ENCODE results near the gene AATK.
"Not testable (repeated sequence)": the region's sequence is repeated elsewhere in the genome, so short reads cannot be mapped to it uniquely, and the experiment has no call there.

The AATK gene

DNA sequence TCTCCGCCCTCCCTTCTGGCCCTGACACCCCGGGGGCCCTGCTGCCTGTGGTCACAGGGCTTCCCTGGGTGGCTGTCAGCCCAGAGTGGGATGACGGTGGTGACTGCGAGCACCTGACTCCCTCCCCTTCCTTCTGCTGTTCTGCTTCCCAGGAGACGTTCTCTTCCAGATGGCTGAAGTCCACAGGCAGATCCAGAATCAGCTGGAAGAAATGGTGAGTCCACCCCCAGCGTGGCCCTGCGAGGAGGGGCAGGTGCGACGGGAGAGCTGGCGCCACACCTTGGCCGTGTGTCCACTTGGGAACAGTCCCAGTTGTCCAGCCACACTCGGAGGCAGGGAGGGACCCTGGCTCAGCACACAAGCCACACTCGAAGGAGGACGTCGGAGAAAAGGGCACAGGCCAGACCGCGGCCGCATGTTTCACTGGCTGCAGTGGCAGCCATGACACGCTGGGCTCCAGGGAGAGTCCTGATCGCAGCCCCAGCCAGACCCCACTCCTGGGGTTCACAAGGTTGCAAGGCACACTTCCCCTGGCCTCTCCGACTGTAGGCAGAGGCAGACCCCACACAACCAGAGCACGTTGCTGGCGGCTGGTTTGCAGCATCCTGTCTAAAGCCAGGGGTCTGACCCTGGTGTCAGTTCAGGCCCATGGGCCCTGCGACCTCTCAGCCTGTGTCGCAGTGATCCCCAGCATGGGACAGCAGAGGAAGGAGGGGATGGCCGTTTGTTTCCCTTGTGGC lies 81.2 kb downstream of the AATK start:
- TF ChIP-seq, protein P1, sequence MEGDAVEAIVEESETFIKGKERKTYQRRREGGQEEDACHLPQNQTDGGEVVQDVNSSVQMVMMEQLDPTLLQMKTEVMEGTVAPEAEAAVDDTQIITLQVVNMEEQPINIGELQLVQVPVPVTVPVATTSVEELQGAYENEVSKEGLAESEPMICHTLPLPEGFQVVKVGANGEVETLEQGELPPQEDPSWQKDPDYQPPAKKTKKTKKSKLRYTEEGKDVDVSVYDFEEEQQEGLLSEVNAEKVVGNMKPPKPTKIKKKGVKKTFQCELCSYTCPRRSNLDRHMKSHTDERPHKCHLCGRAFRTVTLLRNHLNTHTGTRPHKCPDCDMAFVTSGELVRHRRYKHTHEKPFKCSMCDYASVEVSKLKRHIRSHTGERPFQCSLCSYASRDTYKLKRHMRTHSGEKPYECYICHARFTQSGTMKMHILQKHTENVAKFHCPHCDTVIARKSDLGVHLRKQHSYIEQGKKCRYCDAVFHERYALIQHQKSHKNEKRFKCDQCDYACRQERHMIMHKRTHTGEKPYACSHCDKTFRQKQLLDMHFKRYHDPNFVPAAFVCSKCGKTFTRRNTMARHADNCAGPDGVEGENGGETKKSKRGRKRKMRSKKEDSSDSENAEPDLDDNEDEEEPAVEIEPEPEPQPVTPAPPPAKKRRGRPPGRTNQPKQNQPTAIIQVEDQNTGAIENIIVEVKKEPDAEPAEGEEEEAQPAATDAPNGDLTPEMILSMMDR (IDR thresholded peaks at IDR 0.05; ENCODE audit: extremely low read depth, missing control alignments), result no peak
- DNase-seq (ENCODE audit: low spot score), result no peak

DNA sequence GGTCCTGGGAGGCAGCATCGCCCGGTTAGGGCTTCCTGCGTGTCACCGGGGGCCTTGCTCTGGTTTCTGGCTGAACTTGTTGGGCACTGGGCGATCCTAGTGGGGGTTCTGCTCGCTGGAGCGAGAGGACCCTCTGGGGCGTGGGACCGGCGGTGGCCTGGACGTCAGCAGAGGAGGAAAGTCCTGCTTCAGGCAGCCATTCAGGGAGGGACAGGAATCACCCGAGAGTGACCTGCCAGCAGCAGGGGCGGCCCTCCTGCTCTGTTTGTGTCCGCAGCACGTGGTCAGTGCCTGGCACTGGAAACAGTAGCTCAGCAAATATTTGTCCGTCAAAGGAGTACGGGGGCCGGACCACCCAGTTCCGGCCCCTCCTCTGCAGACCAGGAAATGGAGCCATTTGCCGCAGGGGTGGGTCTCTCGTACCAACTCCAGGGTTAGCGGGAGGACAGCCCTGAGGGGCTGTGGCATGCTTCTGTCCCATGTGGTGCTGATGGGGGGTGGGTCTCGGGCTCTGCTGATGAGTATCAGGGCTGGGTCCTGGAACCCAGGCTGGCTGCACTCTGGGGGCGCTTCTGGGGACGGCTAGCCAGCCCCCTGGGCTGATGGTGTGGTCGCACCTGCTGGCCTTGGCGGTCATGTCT lies 82.8 kb downstream of the AATK start:
- no peak for DNase-seq (ENCODE audit: low spot score)
- TF ChIP-seq, protein P1 (IDR thresholded peaks at IDR 0.05; ENCODE audit: extremely low read depth, missing control alignments), result no peak

GRCh38 chr17:81082177-81083073 lies 83.6 kb downstream of the AATK start:
- no peak for DNase-seq (ENCODE audit: low spot score)
- TF ChIP-seq, protein P1 (IDR thresholded peaks at IDR 0.05; ENCODE audit: extremely low read depth, missing control alignments), result no peak

DNA sequence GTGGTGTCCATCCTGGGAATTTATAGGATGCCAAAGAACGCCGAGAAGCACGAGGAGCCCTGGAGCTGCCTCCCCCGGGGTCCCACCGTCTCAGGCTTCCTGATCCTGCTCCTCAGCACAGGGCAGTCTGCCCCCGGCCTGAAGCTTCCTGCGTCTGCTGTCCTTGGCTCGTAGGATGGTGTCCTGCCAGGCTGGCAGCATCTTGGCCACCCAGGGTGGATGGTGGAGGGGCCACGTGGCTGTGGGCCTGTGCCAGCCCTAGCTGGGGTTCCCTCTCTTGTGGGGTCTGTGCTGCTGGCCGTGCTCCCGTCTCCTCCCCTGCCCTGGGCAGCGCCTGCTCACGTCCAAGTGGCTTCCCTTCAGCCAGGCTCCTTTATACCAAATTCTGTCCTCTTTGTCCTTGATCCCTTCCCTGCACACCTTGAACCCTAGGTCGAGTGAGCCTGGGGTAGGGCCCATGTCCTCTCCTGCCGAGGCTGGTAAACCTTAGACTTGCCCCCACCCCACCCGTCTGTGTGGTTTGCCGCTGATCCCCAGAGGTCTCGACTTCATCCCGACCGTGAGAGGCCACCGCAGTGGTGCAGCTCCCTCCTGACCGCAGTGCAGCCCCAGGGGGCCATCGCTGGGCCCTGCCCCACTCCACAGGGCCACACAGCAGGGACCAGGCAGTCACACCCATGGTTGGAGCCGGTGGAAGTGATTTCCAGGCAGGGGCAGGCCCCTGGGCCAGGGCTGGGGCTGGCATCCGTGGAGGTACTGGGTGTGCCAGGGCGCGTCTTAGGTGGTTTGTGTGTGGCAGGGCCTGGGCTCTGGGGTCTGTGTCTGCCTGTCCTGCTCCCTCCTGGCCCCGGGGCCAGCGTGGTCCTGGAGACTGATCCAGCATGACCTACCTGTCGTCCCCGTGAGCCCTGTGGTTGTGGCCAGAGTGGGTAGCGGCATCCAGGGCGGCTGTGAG lies 84.5 kb downstream of the AATK start:
- DNase-seq (ENCODE audit: low spot score), result no peak
- TF ChIP-seq, protein P1 (IDR thresholded peaks at IDR 0.05; ENCODE audit: extremely low read depth, missing control alignments), result no peak

- DNase-seq (ENCODE audit: low spot score), result no peak
- TF ChIP-seq, protein P1 (IDR thresholded peaks at IDR 0.05; ENCODE audit: extremely low read depth, missing control alignments), result no peak
These were observed 86.0 kb downstream of the AATK start for GRCh38 chr17:81080019-81080418.

DNA sequence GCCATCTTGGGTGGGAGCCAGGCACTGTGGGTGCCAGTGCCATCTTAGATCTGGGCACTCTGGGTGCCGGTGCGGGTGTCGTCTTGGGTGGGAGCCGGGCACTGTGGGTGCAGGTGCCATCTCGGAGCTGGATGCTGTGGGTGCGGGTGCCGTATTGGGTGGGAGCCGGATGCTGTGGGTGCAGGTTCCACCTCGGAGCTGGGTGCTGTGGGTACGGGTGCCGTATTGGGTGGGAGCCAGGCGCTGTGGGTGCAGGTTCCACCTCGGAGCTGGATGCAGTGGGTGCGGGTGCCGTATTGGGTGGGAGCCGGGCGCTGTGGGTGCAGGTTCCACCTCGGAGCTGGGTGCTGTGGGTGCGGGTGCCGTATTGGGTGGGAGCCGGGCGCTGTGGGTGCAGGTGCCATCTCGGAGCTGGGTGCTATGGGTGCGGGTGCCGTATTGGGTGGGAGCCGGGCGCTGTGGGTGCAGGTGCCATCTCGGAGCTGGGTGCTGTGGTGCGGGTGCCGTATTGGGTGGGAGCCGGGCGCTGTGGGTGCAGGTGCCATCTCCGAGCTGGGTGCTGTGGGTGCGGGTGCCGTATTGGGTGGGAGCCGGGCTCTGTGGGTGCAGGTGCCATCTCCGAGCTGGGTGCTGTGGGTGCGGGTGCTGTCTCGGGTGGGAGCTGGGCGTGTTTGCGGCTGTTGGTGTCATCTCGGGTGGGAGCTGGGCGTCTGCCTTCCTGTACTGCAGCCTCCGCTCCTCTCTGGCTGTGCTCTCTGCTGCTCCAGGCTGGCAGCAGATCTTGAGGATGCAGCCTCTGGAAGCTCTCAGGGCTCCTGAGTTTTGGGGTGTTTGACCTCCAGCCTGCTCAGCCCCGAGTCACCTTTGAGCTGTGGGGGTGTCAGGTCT lies 87.8 kb downstream of the AATK start:
- DNase-seq (ENCODE audit: low spot score), result not testable (repeated sequence)

All from GM20000 (cell line).